Measurements from ENCODE around the gene FBXO2.
A peak's percentile ranks its signal among the peaks of the same experiment; 100 is the strongest.

Gene FBXO2

DNA sequence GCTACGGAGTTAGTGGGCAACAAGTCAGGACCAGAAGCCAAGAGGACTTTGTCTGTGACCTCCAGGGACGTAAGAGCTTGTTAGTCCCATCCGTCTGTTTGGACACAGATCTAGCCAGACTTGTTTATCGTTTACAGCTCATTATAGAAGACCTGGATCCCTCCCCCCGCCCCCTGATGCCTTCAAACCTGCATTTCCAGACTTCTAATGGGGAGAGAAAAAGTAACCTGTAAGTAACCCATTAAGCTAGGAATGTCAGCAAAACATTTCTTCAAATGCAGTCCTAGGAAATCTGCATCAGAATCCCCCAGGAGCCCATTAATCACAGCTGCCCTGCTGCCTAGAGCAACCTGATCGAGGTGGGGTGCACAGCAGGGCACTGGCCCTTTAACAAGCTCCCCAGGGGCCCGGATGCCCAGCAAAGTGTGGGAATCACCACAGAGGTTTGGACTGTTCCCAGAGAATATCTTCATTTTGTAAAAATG lies 28.1 kb upstream of the FBXO2 start:
- DNase-seq: peak; percentile 28

DNA sequence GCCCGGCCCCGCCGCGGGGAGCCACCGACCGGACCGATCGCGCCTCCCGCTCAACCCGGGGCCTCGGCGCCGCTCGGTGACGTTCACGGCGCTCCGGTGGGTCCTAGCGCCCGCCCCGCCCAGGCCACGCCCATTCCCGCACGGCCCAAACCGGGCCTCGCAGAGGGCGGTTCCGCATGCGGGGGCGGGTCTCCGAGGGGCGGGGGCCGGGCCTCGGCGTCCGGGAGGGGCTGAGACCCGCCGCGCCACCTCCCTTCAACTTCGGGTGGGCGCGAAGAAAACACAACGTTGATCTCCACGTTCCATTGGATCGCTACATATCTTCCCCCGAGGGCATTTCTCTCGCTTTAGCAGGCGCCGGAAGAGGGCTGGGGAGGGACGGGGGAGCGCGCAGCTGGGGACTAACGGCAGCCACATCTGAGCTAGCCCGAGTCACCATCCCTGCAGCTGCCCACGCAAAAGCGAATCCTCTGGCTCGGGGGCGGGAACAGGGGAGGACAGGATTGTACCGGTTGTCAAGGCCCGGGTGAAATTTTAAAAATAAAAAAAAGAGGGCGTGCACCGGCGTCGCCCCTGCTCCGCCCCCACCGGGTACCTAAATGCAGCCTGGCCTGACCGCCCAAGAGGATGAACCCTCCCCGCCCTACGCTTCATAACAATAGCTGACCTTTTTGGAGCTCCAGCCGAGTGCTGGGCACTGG lies 27.0 kb upstream of the FBXO2 start, which contains the start of gene MAD2L2:
MAD2L2 (minus strand) TSS at position 78 of the 701 bp plus-strand sequence. CDS start 547 bp downstream, outside the sequence.
- DNase-seq: peak; percentile 82

DNA sequence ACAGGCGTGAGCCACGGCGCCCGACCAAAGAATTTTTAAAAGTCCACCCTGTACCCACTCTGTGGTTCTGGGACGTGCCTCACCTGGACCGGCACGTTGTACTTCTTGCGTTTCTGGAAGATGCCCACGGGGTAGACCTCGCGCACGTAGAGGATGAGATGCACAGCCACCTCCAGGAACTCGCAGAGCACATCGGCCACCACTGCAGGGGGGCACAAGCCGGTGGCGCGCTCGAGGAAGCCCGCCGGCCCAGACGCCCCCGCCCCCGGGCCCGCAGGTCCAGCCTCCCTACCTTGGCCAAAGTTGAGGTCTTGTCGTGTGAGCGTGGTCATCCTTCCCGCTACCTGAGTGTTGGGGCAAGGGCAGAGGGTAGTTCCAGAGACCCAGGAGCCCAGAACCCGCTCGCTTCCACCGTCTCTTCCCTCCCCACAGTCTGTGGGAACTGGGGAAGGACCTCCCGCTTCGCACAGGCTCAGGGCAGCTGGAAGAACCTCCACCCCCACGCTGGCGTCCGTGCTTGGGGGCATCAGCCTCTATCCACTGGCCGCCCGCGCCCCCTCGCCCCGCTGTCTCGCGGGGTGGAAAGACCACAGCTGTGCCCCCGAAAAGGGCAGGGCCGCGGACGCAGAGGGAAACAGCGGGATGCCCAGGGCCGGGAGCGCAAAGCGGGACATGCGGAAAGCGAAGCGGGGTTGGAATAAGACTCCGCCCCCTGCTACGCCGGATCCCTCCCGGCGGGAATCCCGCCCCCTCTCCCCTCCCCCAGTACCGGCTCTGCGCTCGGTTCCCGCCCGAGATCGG lies 26.2 kb upstream of the FBXO2 start:
- DNase-seq: no peak

DNA sequence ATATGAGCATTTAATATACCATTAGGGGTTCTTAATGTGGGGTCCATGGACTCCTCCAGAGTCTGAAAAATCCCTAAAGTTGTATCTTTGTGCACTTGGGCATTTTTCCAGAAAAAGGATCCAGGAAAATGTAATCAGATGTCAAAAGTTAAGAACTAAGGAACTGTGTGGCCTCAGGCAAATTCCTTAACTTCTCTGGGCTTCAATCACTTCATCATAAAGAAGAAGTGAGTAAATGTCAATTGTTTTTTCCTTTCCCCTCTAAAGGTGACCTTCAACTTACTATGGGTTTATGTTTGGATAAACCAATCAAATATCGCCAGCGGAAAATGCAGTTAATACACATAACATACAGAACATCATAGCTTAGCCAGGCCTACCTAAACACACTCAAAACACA lies 24.2 kb upstream of the FBXO2 start:
- no peak for DNase-seq

DNA sequence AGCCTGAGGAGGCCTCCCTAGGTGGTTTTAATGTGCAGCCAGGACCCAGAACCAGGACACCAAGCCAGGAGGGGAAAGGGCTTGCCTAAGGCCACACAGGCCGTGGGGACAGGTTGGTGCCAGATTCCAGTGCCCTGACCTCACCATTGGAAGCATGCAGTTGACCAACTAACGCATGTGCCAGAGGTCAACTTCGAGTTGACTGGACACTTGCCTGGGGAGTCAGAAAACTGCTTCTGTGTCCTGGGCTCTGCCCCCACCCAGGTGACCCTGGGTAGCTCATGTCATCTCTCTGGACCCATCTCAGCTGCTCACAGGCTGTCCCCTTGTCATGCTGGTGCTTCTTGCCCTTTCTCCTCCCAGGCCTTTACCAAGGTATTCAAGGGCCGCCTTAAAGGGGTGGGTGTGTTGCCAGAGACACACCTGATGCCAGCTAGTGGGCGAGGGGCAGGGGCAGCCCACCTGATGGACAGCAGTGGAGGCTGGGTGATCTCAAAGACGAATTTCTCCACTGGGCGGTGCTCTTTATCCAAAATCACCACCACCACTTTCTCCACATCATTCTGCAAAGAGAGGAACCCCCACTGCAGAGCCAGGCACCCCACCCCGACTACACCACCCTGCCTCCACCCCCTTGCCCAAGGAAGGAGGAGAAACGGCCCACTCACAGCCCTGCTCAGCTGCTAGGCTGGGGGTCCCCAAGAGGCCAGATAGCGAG lies 22.3 kb upstream of the FBXO2 start:
- DNase-seq: no peak

DNA sequence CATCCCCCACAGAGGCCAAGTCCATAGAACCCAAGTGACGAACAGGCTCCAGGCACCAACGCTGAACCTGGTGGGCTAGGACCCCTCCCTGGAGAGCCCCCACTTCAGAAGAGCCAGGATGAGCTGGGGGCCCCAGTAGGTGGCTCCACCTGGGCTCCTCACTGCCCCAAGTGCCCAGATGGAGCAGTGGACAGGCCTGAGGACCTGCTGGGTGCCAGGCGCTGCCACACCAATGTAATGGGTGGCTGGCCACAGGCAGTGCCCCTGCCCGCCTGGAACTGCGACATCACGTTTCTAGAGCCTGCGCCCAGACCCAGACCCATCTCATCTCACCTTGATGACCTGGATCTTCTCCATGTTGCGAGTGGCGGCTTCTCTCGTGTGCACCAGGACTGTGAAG lies 21.1 kb upstream of the FBXO2 start:
- DNase-seq: no peak

DNA sequence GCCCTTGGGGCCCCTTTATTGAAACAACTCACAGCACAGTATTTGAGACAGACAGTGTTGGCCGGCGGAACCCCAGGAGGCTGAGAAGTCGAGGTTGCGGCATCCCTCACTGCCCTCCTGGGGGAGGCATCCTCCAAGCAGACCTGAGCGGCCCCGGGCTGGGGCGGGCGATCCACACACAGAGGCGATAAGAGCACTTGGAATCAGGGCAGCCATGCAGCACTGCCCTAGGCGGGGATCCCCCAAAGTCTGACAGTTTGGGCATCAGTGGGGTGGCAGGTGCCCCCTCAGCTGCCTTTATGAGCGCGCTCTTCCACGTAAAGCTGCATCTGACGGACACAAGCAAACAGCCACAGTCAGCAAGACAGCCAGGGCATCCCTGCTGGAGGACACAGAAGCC lies 20.3 kb upstream of the FBXO2 start:
- DNase-seq: no peak

DNA sequence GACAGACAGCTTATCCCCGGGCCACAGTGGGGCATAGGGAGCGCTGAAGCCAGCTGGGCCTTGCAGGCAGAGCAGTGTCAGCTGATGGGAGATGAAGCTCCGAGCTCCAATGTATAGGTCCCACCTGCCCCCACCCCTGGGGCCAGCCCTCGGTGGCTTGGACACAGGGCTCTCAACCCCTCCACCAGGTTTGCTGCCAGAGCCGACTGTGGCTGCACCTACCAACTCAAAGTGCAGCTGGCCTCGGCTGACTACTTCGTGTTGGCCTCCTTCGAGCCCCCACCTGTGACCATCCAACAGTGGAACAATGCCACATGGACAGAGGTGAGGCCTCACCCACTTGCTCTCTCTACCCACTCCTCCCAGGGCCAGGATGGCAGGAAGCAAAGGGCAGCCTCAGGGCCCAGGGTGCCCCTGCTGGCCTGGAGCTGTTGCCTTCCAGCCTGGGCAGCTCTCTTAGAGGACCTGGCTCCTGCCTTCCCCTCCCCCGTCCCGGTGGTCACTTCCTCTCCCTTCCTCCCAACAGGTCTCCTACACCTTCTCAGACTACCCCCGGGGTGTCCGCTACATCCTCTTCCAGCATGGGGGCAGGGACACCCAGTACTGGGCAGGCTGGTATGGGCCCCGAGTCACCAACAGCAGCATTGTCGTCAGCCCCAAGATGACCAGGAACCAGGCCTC lies 19.0 kb upstream of the FBXO2 start:
- DNase-seq: no peak

DNA sequence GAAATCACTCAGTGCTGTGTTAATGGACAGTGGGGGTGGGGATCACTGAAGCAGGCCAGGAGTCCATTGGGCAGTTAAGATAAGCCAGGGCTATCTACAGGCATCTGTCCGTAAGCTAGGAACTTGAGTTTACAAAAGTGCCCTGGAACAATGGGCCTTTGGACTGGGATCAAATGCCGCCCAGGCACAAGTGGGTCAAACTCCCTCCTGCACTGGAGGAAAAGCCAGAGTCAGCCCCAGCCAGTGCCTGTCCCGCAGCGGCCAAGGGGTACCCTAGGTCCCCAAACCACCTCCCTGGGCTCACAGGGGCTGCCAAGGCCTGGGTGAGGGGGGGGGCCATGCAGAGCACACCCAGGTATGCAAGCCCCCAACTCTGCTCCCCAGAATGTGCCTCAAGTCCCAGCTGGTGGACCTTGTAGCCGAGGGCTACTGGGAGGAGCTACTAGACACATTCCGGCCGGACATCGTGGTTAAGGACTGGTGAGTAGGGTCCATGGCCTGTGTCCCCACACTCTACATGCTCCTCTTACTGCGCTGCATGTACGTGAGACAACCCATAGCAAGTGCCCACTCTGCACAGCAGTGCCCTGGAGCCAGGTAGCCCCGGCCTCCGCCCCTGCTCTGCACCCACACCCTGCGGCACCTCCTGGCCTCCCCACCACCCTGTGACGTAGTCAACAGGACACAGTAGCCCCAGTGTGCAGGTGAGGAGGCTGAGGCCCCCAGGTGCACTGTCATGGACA lies 17.5 kb upstream of the FBXO2 start:
- DNase-seq: no peak

DNA sequence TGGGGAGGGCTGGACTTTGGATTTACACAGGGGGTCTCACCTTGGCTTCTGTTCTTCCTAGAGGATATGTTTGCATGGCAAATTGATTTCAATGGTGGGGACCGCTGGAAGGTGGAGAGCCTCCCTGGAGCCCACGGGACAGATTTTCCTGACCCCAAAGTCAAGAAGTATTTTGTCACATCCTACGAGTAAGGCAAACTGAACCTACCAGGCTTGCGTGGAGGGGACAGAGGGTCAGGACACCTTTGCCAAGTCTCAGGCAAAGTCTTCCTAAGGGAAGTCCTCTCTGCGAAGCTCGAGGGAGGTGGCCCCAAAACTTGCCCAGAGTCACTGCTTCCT lies 16.9 kb upstream of the FBXO2 start:
- DNase-seq: no peak

DNA sequence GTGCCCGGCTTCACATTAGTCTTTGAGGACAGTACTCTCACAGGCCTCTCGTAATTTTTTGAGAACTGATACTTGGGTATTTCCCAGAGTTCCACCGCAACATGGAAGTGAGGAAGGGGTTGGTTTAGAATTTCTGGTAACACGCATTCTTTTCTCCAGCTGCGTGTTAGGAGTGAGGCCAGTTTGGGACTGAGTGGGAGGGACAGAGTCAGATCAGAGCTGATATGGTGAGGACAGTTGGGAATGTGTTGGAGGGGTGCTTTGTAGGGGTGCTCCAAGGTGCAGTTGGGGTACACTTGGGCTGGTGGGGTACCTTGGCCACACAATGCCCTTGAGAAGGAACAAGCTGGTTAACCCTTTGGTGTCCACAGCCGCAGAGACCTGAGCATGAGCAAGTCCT lies 16.5 kb upstream of the FBXO2 start:
- DNase-seq: no peak

DNA sequence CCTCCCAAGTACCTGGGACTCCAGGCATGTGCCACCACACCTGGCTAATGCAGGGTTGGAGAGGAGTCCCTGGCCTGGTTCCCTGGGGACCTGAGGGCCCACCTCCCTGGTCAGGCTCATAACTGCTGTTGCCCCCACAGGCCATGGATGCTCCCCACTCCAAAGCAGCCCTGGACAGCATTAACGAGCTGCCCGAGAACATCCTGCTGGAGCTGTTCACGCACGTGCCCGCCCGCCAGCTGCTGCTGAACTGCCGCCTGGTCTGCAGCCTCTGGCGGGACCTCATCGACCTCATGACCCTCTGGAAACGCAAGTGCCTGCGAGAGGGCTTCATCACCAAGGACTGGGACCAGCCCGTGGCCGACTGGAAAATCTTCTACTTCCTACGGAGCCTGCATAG lies 14.3 kb upstream of the FBXO2 start:
- DNase-seq: no peak

DNA sequence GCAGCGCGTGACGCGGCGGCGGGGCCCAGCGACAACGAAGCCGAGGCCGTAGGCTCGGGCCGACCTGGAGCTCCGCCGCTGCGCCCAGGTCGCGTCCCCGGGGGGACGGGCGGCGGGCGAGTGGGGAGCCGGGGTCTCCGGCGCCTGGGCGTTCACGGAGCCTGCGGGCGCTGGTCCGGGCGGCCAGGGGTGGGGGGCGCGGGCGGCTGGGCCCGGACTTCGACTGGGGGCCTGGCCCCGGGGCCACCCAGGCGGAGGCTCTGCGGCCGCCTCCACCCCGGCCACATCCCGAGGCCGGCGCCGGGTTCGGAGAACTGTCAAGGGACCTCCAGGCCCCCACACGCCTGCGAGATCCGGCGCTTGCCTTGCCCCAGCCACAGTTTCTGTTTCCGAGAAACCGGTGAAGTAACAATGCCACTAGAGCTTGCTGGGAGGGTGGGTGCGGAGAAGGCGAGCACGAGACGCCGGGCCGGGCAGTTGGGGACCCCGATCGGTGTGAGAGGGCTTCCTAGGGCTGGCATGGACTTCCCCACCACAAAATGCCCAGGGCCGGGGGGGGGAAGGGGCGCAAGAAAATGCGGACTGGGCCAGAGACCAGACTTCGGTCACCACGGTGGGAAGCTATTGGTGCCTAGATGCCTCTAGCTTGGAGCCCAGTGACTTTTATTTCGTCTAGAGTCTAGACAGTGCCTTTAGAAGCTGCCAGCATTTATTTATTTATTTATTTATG lies 10.3 kb upstream of the FBXO2 start:
- peak; percentile 34 for DNase-seq

DNA sequence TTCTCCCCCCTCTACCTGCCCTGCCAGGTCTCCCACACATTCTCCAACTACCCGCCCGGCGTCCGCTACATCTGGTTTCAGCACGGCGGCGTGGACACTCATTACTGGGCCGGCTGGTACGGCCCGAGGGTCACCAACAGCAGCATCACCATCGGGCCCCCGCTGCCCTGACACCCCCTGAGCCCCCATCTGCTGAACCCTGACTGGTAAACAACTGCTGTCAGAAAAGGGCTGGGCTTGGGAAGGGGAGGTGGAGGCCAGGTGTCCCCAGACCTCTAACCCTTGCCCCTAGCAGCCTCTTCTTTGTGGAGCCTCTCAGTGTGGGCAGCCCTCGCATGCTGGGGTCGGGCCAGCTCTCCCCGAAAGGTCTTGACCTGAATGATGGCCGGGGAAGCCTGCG lies 6.9 kb upstream of the FBXO2 start:
- no peak for DNase-seq

DNA sequence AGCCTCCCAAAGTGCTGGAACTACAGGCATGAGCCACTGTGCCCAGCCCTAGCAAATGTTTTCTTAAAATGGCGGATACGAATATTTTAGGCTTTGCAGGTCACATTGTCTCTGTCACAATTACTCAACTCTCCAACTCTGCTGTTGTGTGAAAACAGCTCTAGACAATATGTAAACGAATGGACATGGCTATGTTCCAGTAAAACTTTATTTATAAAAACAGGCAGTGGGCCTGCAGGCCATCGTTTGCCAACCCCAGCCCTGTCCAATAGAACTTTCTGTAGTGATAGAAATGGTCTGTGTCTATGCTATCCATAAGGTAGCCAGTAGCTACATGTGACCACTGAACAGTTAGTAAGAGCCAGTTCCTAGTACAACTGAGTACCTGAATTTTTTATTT lies 5.5 kb upstream of the FBXO2 start:
- no peak for DNase-seq

DNA sequence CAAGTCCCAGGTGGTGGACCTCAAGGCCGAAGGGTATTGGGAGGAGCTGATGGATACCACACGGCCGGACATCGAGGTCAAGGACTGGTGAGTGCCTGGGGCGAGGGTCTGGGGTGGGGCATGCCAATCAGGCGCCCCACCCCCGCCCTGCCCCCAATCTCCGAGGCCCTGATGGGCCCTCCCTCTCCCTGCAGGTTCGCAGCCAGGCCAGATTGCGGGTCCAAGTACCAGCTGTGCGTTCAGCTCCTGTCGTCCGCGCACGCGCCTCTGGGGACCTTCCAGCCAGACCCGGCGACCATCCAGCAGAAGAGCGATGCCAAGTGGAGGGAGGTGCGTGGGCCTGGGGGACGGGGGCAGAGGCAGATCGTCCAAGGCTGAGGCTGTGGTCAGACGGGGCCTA lies 4.3 kb upstream of the FBXO2 start:
- DNase-seq: no peak

DNA sequence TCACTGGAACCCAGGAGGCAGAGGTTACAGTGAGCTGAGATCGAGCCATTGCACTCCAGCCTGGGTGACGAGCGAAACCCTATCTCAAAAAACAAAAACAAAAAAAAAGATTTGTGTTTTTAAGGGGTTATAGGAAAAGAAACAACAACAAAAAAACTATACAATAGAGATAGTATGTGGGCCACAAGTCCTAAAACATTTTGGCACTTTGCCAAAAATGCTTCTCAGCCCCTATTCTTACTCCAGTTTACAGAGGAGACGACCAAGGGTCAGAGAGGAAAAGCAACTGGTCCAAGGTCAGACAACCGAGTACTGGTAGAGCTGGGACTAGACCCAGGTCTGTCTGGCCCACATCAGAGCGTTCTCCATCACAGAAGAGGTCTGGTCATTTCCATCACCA lies 3.4 kb upstream of the FBXO2 start:
- no peak for DNase-seq

DNA sequence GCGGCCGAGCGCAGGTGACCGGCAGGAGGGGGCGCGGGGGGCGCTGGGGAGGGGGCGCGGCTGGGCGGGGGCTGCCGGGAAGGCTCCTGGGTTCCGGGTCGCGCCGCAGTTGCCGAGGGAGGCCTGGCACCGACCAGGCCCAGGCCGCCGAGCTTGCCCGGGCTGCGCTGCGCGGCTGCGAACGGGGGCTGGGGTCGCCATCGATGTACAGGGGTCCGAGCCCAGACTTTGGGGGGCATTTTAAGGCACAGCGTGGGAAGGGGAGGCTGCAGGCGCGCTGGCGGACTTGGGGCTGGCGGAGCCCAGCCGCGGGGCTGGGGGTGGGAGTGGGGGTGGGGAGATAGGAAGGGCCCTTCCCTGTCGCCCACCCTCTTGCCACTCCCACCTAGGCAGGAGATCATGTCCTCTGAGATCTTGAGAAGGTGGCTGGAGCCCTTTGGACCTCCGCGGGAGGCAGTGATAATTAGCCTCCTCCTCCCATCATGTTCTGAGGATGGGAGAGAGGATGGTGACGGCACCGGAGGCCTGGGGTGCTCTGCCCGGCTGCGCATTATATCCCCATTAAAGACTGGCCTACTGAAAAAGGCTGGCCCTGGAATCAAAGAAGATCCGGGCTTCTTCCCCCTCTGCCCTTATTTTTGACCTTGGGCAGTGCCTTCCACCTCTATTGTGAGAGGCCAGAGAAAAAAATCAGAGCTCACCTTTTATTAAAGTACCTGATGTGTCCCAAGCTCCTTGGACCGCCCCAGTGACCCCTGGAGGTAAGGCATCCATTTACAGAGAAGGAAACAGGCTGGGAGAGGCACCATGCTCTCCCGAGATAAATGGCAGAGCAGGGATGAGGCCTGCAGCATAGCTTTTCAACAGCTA lies 945 bp upstream of the FBXO2 start:
- DNase-seq: no peak

DNA sequence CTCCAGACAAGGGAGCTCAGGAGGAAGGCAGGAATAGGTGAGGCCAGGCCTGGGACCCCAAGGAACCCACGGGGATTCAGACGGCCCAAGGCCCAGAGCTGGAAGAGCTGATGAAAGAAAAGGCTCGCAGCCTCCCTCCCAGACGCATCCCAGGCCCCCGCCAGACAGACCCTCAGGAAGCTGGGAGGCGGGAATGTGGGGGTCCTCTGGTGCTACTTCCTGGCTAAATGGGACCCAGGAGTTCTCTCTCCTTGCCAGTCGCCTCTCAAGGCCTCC lies 430 bp downstream of the FBXO2 start:
- DNase-seq: no peak

DNA sequence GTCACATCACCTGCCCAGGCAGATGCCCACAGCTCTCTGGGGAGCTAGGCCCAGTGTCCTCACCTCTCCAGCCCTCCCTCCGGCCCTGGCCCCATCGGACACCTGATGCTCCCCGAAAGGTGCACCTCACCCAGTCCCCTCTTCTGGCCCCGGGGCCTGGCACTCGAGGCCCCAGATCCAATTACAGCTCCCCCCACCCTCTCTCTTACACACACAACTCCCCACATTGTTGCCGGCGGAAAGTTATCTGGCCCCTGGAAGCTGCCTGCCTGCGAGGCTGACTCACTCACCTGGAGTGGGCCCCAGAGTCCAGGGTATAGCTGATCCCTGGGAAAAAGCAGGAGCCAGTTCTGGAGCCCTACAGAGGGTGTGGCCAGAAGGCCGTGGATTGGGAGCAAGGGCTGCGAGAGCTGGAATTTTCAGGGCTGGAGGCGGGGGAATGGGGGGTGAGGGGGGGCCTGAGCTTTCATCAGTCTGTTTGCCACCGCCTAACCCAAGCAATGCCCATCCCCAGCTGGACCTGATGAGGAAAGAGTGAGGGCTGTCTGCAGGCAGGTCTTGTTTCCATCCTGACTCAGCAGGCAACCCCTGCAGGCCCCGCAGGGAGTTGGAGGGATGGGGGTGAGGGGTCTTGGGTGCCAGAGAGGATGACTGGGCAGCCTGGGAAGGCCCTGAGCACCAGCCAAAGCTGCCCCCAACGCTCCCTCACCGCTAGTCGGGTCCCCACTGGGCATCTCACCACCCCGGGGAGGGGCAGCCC lies 948 bp downstream of the FBXO2 start:
- no peak for DNase-seq

Data from fibroblast of skin of scalp (primary cell).